H1 (cell line): Measurements from ENCODE around the gene FGGY. TPM values are rescaled to one million over a fixed set of nuclear protein-coding genes. Genes with fewer than 3 reads are reported as not detected.

Experiments
- CTCF ChIA-PET: fragments of 300-600 bp; sonication (Branson Sonifier 250); formaldehyde crosslinking; loops from one replicate; lab custom pipeline; 2021; ENCODE audit not compliant: partially characterized antibody; lab: Charles Lee
- POLR2A ChIA-PET: fragments of 300-600 bp; sonication (Branson Sonifier 250); formaldehyde crosslinking; loops from one replicate; lab custom pipeline; 2021; ENCODE audit warnings: inconsistent platforms; ENCODE audit not compliant: partially characterized antibody; lab: Charles Lee
- DNase-seq, 2 experiments: peaks; one replicate each; pipeline versions ENCODE4 v3.0.0 to v3.0.0-alpha.2; 2010 to 2022; ENCODE audit warnings: low spot score in 2 of 2, low read depth in 1 of 2, mixed read lengths in 1 of 2
- FAIRE-seq: peaks from 2 replicates; lab custom pipeline; 2011; peaks lifted over from hg19 to GRCh38; lab: Jason Lieb, UNC
- H2AFZ ChIP-seq: 2 replicates; pipeline ENCODE4 v1.8.1; 2012; ENCODE audit warnings: low read length, inconsistent platforms
- H2AK5ac ChIP-seq: 2 replicates; pipeline ENCODE4 v1.6.1; 2013; ENCODE audit warnings: low read depth, low read length
- H2BK120ac ChIP-seq: replicated peaks from 2 replicates; pipeline ENCODE3; 2013; ENCODE audit warnings: low read depth, low read length, inconsistent platforms
- H2BK12ac ChIP-seq: 2 replicates; pipeline ENCODE4 v1.6.1; 2013; ENCODE audit warnings: low read depth, low read length
- H2BK15ac ChIP-seq: 2 replicates; pipeline ENCODE4 v1.6.1; 2013; ENCODE audit warnings: low read length
- H2BK20ac ChIP-seq: 2 replicates; pipeline ENCODE4 v1.6.1; 2013; ENCODE audit warnings: low read length
- H2BK5ac ChIP-seq: 2 replicates; pipeline ENCODE4 v1.6.1; 2013; ENCODE audit warnings: low read depth, low read length
- H3K14ac ChIP-seq: 2 replicates; pipeline ENCODE4 v1.6.1; 2013; ENCODE audit warnings: inconsistent platforms; ENCODE audit not compliant: insufficient read length
- H3K18ac ChIP-seq: 2 replicates; pipeline ENCODE4 v1.6.1; 2013; ENCODE audit warnings: low read length; ENCODE audit errors: extremely low read depth
- H3K23ac ChIP-seq: 2 replicates; pipeline ENCODE4 v1.6.1; 2013; ENCODE audit warnings: inconsistent platforms; ENCODE audit not compliant: insufficient read length
- H3K23me2 ChIP-seq: 2 replicates; pipeline ENCODE4 v1.6.1; 2013; ENCODE audit warnings: low read depth, low read length
- H3K27ac ChIP-seq: 2 replicates; pipeline ENCODE4 v1.6.1; 2011; ENCODE audit warnings: low read depth, low read length, inconsistent platforms
- H3K27me3 ChIP-seq, 4 experiments: replicated peaks in 1 of 4; 1 replicate in 1 of 4; 2 replicates in 3 of 4; pipeline versions ENCODE4 v1.6.1 to v1.8.1; 2011 to 2013; ENCODE audit warnings: low read length in 3 of 4, mild to moderate bottlenecking in 3 of 4, inconsistent platforms in 2 of 4, mixed read lengths in 2 of 4, moderate library complexity in 1 of 4; ENCODE audit not compliant: control insufficient read depth in 3 of 4, insufficient read depth in 3 of 4; ENCODE audit errors: extremely low read depth in 1 of 4
- H3K36me3 ChIP-seq, 4 experiments: 2 replicates each; pipeline versions ENCODE4 v1.6.1 to v1.8.1; 2011 to 2013; ENCODE audit warnings: mild to moderate bottlenecking in 4 of 4, low read length in 3 of 4, moderate library complexity in 2 of 4, control low read depth in 1 of 4, inconsistent platforms in 1 of 4; ENCODE audit not compliant: insufficient read depth in 4 of 4, control insufficient read depth in 2 of 4
- H3K4ac ChIP-seq: replicated peaks from 2 replicates; pipeline ENCODE3; 2013; ENCODE audit warnings: low read length, low read depth, mixed read lengths, inconsistent platforms; ENCODE audit not compliant: insufficient read length
- H3K4me1 ChIP-seq, 4 experiments: replicated peaks in 1 of 4; 1 replicate in 1 of 4; 2 replicates in 3 of 4; pipeline versions ENCODE4 v1.6.1 to v1.8.1; 2011 to 2013; ENCODE audit warnings: low read length in 3 of 4, inconsistent platforms in 2 of 4, mixed read lengths in 1 of 4; ENCODE audit not compliant: insufficient read depth in 4 of 4, control insufficient read depth in 3 of 4
- H3K4me2 ChIP-seq, 2 experiments: 2 replicates each; pipeline versions ENCODE4 v1.6.1 to v1.8.1; 2011 to 2013; ENCODE audit warnings: low read depth in 2 of 2, low read length in 2 of 2, control low read depth in 1 of 2, inconsistent platforms in 1 of 2, mild to moderate bottlenecking in 1 of 2; ENCODE audit not compliant: insufficient read depth in 1 of 2
- H3K4me3 ChIP-seq, 4 experiments: fragments of 200-600, 300-600 bp in 1 of 4; sonication (generic), shearing (Covaris generic), sonication (Bioruptor Twin) in 1 of 4; 2 replicates each; pipeline versions ENCODE4 v1.5.1 to v1.8.1; 2011 to 2016; ENCODE audit warnings: low read length in 4 of 4, low read depth in 3 of 4, control low read depth in 2 of 4, inconsistent platforms in 2 of 4, mild to moderate bottlenecking in 2 of 4, mixed read lengths in 1 of 4, moderate library complexity in 1 of 4; ENCODE audit not compliant: insufficient read depth in 2 of 4; ENCODE audit errors: extremely low read depth in 1 of 4
- H3K56ac ChIP-seq: replicated peaks from 2 replicates; pipeline ENCODE3; 2013; ENCODE audit warnings: low read depth, mild to moderate bottlenecking, mixed read lengths, low read length, inconsistent platforms; ENCODE audit not compliant: insufficient read length
- H3K79me1 ChIP-seq: 2 replicates; pipeline ENCODE4 v1.6.1; 2013; ENCODE audit warnings: low read depth, low read length, control low read depth
- H3K79me2 ChIP-seq, 2 experiments: 2 replicates each; pipeline versions ENCODE4 v1.6.1 to v1.8.1; 2012 to 2013; ENCODE audit warnings: low read length in 2 of 2, mild to moderate bottlenecking in 2 of 2, inconsistent platforms in 1 of 2; ENCODE audit not compliant: insufficient read depth in 2 of 2, control insufficient read depth in 1 of 2
- H3K9ac ChIP-seq, 4 experiments: replicated peaks in 1 of 4; 1 replicate in 1 of 4; 2 replicates in 3 of 4; pipeline versions ENCODE4 v1.6.1 to v1.8.1; 2011 to 2013; ENCODE audit warnings: low read depth in 3 of 4, low read length in 3 of 4, control low read depth in 2 of 4, mild to moderate bottlenecking in 2 of 4, moderate library complexity in 2 of 4, inconsistent platforms in 1 of 4; ENCODE audit errors: extremely low read depth in 1 of 4
- H3K9me3 ChIP-seq, 2 experiments: 2 replicates each; pipeline versions ENCODE4 v1.6.1 to v1.8.1; 2012 to 2013; ENCODE audit warnings: mild to moderate bottlenecking in 2 of 2, moderate library complexity in 2 of 2, control low read depth in 1 of 2, inconsistent platforms in 1 of 2, low read depth in 1 of 2, low read length in 1 of 2, mixed read lengths in 1 of 2; ENCODE audit not compliant: insufficient read depth in 2 of 2
- H4K20me1 ChIP-seq, 2 experiments: replicated peaks in 1 of 2; 2 replicates each; pipeline versions ENCODE3 to v1.8.1; 2011 to 2013; ENCODE audit warnings: inconsistent platforms in 2 of 2, low read length in 2 of 2, mild to moderate bottlenecking in 1 of 2; ENCODE audit not compliant: insufficient read depth in 2 of 2, control insufficient read depth in 1 of 2
- H4K5ac ChIP-seq: 2 replicates; pipeline ENCODE4 v1.6.1; 2013; ENCODE audit warnings: low read length, low read depth, mixed read lengths, inconsistent platforms; ENCODE audit not compliant: insufficient read length
- H4K8ac ChIP-seq: 2 replicates; pipeline ENCODE4 v1.8.0; 2013; ENCODE audit warnings: mild to moderate bottlenecking, moderate library complexity, low read length, inconsistent platforms; ENCODE audit not compliant: insufficient read depth; ENCODE audit errors: extremely low read depth
- H4K91ac ChIP-seq: replicated peaks from 2 replicates; pipeline ENCODE3; 2013; ENCODE audit warnings: low read length, mixed read lengths, inconsistent platforms; ENCODE audit not compliant: insufficient read length
- ASH2L ChIP-seq: fragments of 200-600, 300-600 bp; sonication (generic); IDR thresholded peaks from one replicate; pipeline ENCODE4 v1.7.1; 2017; ENCODE audit warnings: low read length
- ATF3 ChIP-seq: IDR thresholded peaks from 2 replicates; pipeline ENCODE4 v1.6.1; 2011; ENCODE audit warnings: low read depth, mild to moderate bottlenecking, low read length; ENCODE audit not compliant: insufficient read depth
- CBX5 ChIP-seq: fragments of 300-800, 300-1000 bp; sonication (generic); IDR thresholded peaks from 2 replicates; pipeline ENCODE4 v1.7.1; 2016; ENCODE audit warnings: antibody characterized with exemption, low read length, low read depth
- EGR1 ChIP-seq: IDR thresholded peaks from 2 replicates; pipeline ENCODE4 v1.6.1; 2011; ENCODE audit warnings: low read depth, low read length, borderline replicate concordance
- FOSL1 ChIP-seq: IDR thresholded peaks from 2 replicates; pipeline ENCODE4 v1.6.1; 2011; ENCODE audit warnings: mild to moderate bottlenecking, low read depth, low read length, moderate library complexity; ENCODE audit not compliant: insufficient read depth
- JUND ChIP-seq: IDR thresholded peaks from 2 replicates; pipeline ENCODE4 v1.6.1; 2011; ENCODE audit warnings: mild to moderate bottlenecking, improper control_type of control experiment, low read length
- PHF8 ChIP-seq: fragments of 200-600 bp; sonication (generic); conservative IDR thresholded peaks from 2 replicates; pipeline ENCODE4 v1.7.1; 2012; ENCODE audit warnings: low read depth, mild to moderate bottlenecking, inconsistent platforms, low read length, moderate library complexity
- POU5F1 ChIP-seq: IDR thresholded peaks from 2 replicates; pipeline ENCODE4 v1.6.1; 2011; ENCODE audit warnings: low read depth, mild to moderate bottlenecking, low read length, moderate library complexity
- SIRT6 ChIP-seq: IDR thresholded peaks from one replicate; pipeline ENCODE4 v1.7.1; 2012; ENCODE audit warnings: low read length, inconsistent platforms
- SP1 ChIP-seq: IDR thresholded peaks from 2 replicates; pipeline ENCODE4 v1.6.1; 2011; ENCODE audit warnings: low read depth, low read length
- SRF ChIP-seq: IDR thresholded peaks from 2 replicates; pipeline ENCODE4 v1.6.1; 2011; ENCODE audit warnings: mild to moderate bottlenecking, low read depth, low read length, moderate library complexity
- TBP ChIP-seq: IDR thresholded peaks from 2 replicates; pipeline ENCODE4 v1.6.1; 2011; ENCODE audit warnings: low read depth, low read length, improper control_type of control experiment
- YY1 ChIP-seq: IDR thresholded peaks from 2 replicates; pipeline ENCODE4 v1.6.1; 2011; ENCODE audit warnings: low read depth, mild to moderate bottlenecking, low read length
- ZNF274 ChIP-seq: IDR thresholded peaks from 2 replicates; pipeline ENCODE4 v1.7.0; 2012; ENCODE audit warnings: low read length, borderline replicate concordance; ENCODE audit errors: extremely low read depth
- WGBS, 2 experiments: shearing (Covaris generic) in 1 of 2; methylation state at CpG; one replicate each; pipeline versions ENCODE4 v1.1.6 to v1.1.7; 2013 to 2015; ENCODE audit warnings: low lambda C conversion rate in 2 of 2, mixed read lengths in 2 of 2, inconsistent platforms in 1 of 2, low coverage in 1 of 2, missing lambda C conversion rate in 1 of 2; ENCODE audit not compliant: insufficient replicate concordance in 2 of 2, insufficient coverage in 1 of 2, insufficient read length in 1 of 2; ENCODE audit errors: extremely low coverage in 1 of 2, missing lambda C conversion rate in 1 of 2; 5-methylcytosine and 5-hydroxymethylcytosine counted together
- polyA plus RNA-seq, 7 experiments: library from polyadenylated mRNA; depleted of rRNA in 3 of 7; stranded (reverse) in 5 of 7; unstranded in 2 of 7; fragments of >200 nt in 5 of 7; fragments of 200-250 nt in 2 of 7; gene quantifications; 1 replicate in 5 of 7; 2 replicates in 1 of 7; 4 replicates in 1 of 7; pipeline versions ENCODE4 v1.2.1 to v1.2.3, GENCODE V29; 2011 to 2013; ENCODE audit warnings: missing spikeins in 2 of 7, mixed read lengths in 2 of 7
- total RNA-seq: library from RNA; stranded (reverse); fragmentation: NEBNext Ultra II Directional; extraction: Animal tissue kit (Norgen Biotek cat#: 25700); gene quantifications from 2 replicates; pipeline ENCODE4 v1.2.1, GENCODE V29; 2021

Gene FGGY
- total and polyA plus RNA-seq, 2 of the 8 experiments (the other 6 are each of a cell fraction or from before 2014, with no cell fraction given): 10.3 to 12.5 TPM

GRCh38 chr1:59692591-59692990, 395.7 kb downstream of the FGGY start:
- Histone ChIP-seq H2BK12ac (no peak overlapping the region), H2AFZ (no peak overlapping the region), H3K56ac (no peak overlapping the region), H3K27ac (no peak overlapping the region), H3K4me2 (no peak overlapping the region), H3K9me3 (no peaks in the 10 kb centered on the region), H3K79me2 (no peaks in the 10 kb centered on the region), H2BK120ac (no peak overlapping the region), H4K8ac (no peak overlapping the region), H3K36me3 (no peaks in the 10 kb centered on the region), H3K4me3 (no peak overlapping the region), H4K20me1 (no peaks in the 10 kb centered on the region), H3K4me1 (peaks cover 0 to 4% (median 0%) of the 10 kb centered on the region in 4 experiments; a peak in 2 of 7 replicates), H2BK20ac (no peak overlapping the region), H2AK5ac (no peak overlapping the region), H3K18ac (no peak overlapping the region)
- CTCF ChIA-PET: interaction anchor here (0.7 kb wide), 1 partner anchor 53 kb away, joined by 3 read pairs; no protein-coding TSS in a partner anchor
- DNase-seq: no peak
- 88% methylated on average over 5 of the region's 5 CpGs; no CpG with 5 or more reads in 1 of the 2 experiments for WGBS, 2 experiments
- TF ChIP-seq CBX5: no peak
- TF ChIP-seq TBP: no peak
- no peak for TF ChIP-seq SIRT6
- TF ChIP-seq PHF8: no peak
- TF ChIP-seq ATF3: no peak
- no peak for TF ChIP-seq POU5F1
- no peak for TF ChIP-seq ZNF274
- no peak for TF ChIP-seq YY1
- no peak for TF ChIP-seq ASH2L
- no peak for TF ChIP-seq FOSL1
- TF ChIP-seq JUND: no peak
- no peak for TF ChIP-seq SP1
- TF ChIP-seq EGR1: no peak
- TF ChIP-seq SRF: no peak
- TF ChIP-seq, all 59 proteins: peak for 0
- no peaks in the 10 kb centered on the region for H3K79me1 ChIP-seq
- H2BK15ac ChIP-seq: no peak overlapping the region
- no peak overlapping the region for H2BK5ac ChIP-seq
- FAIRE-seq: no peak
- H3K23me2 ChIP-seq: no peaks in the 10 kb centered on the region; the same call in 1 of the 2 replicates
- H3K4ac ChIP-seq: no peak overlapping the region
- no peak overlapping the region for H4K5ac ChIP-seq
- no peaks in the 10 kb centered on the region; a peak in 1 of 7 replicates for H3K27me3 ChIP-seq
- no peak overlapping the region for H3K23ac ChIP-seq
- H3K9ac ChIP-seq: no peak overlapping the region
- POLR2A ChIA-PET: no interaction called here
- H3K14ac ChIP-seq: no peak overlapping the region
- H4K91ac ChIP-seq: no peak overlapping the region
